Activated T-helper 1 cell treated with anti-CD3 and anti-CD28 coated beads, Interleukin-2, amount 50 U/mL, for 16 hours (primary cell): ENCODE measurements around the gene COX20.

ENCODE experiments used
- DNase-seq, 2 donors: peaks; one replicate each; pipeline ENCODE4 v3.0.0-alpha.2; 2020; ENCODE audit warnings: low read depth in 1 of 2, low spot score in 1 of 2

Gene COX20

GRCh38 chr1:244850896-244851295 lies 15.4 kb downstream of the COX20 start:
- DNase-seq = no peak

GRCh38 chr1:244851546-244852231 lies 16.2 kb downstream of the COX20 start:
- no peak for DNase-seq

- no peak for DNase-seq
Observed at GRCh38 chr1:244852694-244853093, 17.2 kb downstream of the COX20 start.

- DNase-seq = no peak
Observed at GRCh38 chr1:244854166-244854565, 18.7 kb downstream of the COX20 start.

GRCh38 chr1:244854865-244855578 lies 19.6 kb downstream of the COX20 start:
- DNase-seq = no peak

- DNase-seq = no peak
Observed at GRCh38 chr1:244857761-244858160, 22.3 kb downstream of the COX20 start.

GRCh38 chr1:244858357-244858756 lies 22.9 kb downstream of the COX20 start:
- no peak for DNase-seq

GRCh38 chr1:244860078-244860477 lies 24.6 kb downstream of the COX20 start:
- DNase-seq = no peak

- no peak for DNase-seq
Observed at GRCh38 chr1:244860914-244861610, 25.6 kb downstream of the COX20 start.

GRCh38 chr1:244861683-244862082 lies 26.2 kb downstream of the COX20 start:
- no peak for DNase-seq

- DNase-seq = no peak
Observed at GRCh38 chr1:244862354-244862698, 26.9 kb downstream of the COX20 start.

GRCh38 chr1:244862699-244863490 lies 27.4 kb downstream of the COX20 start:
- DNase-seq = peak; percentile 96

GRCh38 chr1:244863491-244864252 lies 28.2 kb downstream of the COX20 start:
- DNase-seq = peak; percentile 16 to 24

GRCh38 chr1:244864253-244865027 lies 29.0 kb downstream of the COX20 start, which contains the start of gene HNRNPU:
Gene HNRNPU, minus strand, starts transcription at chr1:244864543. Its CDS starts 236 bp downstream, at chr1:244864307.
- DNase-seq = peak; percentile 89 to 94

GRCh38 chr1:244865028-244865371 lies 29.5 kb downstream of the COX20 start:
- DNase-seq = no peak

GRCh38 chr1:244865820-244866219 lies 30.4 kb downstream of the COX20 start:
- DNase-seq = no peak

- DNase-seq = no peak
Observed at GRCh38 chr1:244866355-244866754, 30.9 kb downstream of the COX20 start.

GRCh38 chr1:244868484-244869363 lies 33.3 kb downstream of the COX20 start:
- no peak for DNase-seq

- no peak for DNase-seq
Observed at GRCh38 chr1:244869364-244869827, 33.9 kb downstream of the COX20 start.
